Transverse colon (tissue), 4 donors: ENCODE data around the gene FNTB. TPM values are rescaled to one million over a fixed set of nuclear protein-coding genes. Genes with fewer than 3 reads are reported as not detected.

Experiments
- DNase-seq: peaks from one replicate; pipeline ENCODE4 v3.0.0-alpha.2; 2019
- H3K27ac ChIP-seq, 4 donors: fragments of 200-600 bp; sonication (generic); 2 replicates each; pipeline ENCODE4 v1.5.1; 2016 to 2018; ENCODE audit warnings: inconsistent platforms in 4 of 4
- H3K27me3 ChIP-seq: fragments of 200-600 bp; sonication (generic); 2 replicates; pipeline ENCODE4 v1.5.1; 2017; ENCODE audit warnings: inconsistent platforms
- H3K36me3 ChIP-seq, 4 donors: fragments of 200-600 bp; sonication (generic); 2 replicates each; pipeline ENCODE4 v1.5.1; 2017 to 2019; ENCODE audit warnings: inconsistent platforms in 4 of 4
- H3K4me1 ChIP-seq, 4 donors: fragments of 200-600 bp; sonication (generic); 2 replicates each; pipeline ENCODE4 v1.5.1; 2017 to 2020; ENCODE audit warnings: inconsistent platforms in 4 of 4
- H3K4me3 ChIP-seq, 4 donors: fragments of 200-600 bp; sonication (generic); 1 replicate in 1 of 4; 2 replicates in 3 of 4; pipeline versions ENCODE4 v1.5.1 to v1.6.1; 2017 to 2019; ENCODE audit warnings: inconsistent platforms in 4 of 4
- H3K9me3 ChIP-seq, 2 donors: fragments of 200-600 bp; sonication (generic); 2 replicates each; pipeline ENCODE4 v1.5.1; 2017 to 2019; ENCODE audit warnings: inconsistent platforms in 2 of 2
- CTCF ChIP-seq, 5 experiments: fragments of 200-600 bp in 3 of 5; fragments of 450-650 bp in 2 of 5; sonication (generic) in 3 of 5; IDR thresholded peaks; 1 replicate in 2 of 5; 2 replicates in 3 of 5; pipeline ENCODE4 v1.5.1; 2016 to 2017; ENCODE audit warnings: antibody characterized with exemption in 5 of 5, inconsistent platforms in 3 of 5, mild to moderate bottlenecking in 2 of 5, moderate library complexity in 1 of 5
- EP300 ChIP-seq: sonication (generic); formaldehyde crosslinking; IDR thresholded peaks from one replicate; pipeline ENCODE4 v1.6.1; 2017; ENCODE audit warnings: antibody characterized with exemption, low read depth
- POLR2A ChIP-seq: fragments of 450-650 bp; IDR thresholded peaks from one replicate; pipeline ENCODE4 v1.6.1; 2016; ENCODE audit warnings: antibody characterized with exemption, mild to moderate bottlenecking, moderate library complexity
- POLR2AphosphoS5 ChIP-seq, 3 donors: sonication (generic); formaldehyde crosslinking; IDR thresholded peaks; one replicate each; pipeline ENCODE4 v1.6.1; 2016; ENCODE audit warnings: antibody characterized with exemption in 3 of 3
- WGBS, 2 donors: methylation state at CpG; one replicate each; pipeline ENCODE4 v1.1.5; 2018; ENCODE audit warnings: low coverage in 1 of 2; 5-methylcytosine and 5-hydroxymethylcytosine counted together
- in situ Hi-C, 4 donors: fragments of 200-750 bp; cut with MboI; loops; one replicate each; pipeline versions ENCODE4 v1.15.0 to v1.15.1; 2017; ENCODE audit warnings: low sequenced_read_pairs in 3 of 4, low pct_ligation_motif_present in 1 of 4, low pct_unique_long_range_greater_than_20kb in 1 of 4
- intact Hi-C: fragments of 100-400 bp; cut with DNase I; formaldehyde crosslinking; loops from one replicate; pipeline ENCODE4 v1.15.1; 2023; ENCODE audit warnings: low total_unique reads
- total RNA-seq, 4 donors: library from RNA; depleted of rRNA; stranded (reverse); fragments of >200 nt; gene quantifications; one replicate each; pipeline ENCODE4 v1.1.0, GENCODE V29; 2016

The FNTB gene
- total RNA-seq, 4 donors from 2014 or later: 6.5 to 77.2 (median 12.7) TPM

GRCh38 chr14:65044596-65044959 lies 57.9 kb downstream of the FNTB start:
- Histone ChIP-seq H3K27ac (no peak overlapping the region), H3K27me3 (no peaks in the 10 kb centered on the region), H3K9me3 (no peaks in the 10 kb centered on the region), H3K4me3 (no peak overlapping the region), H3K4me1 (peaks cover 5 to 38% (median 11%) of the 10 kb centered on the region in 4 donors), H3K36me3 (no peaks in the 10 kb centered on the region)
- TF ChIP-seq POLR2AphosphoS5 (IDR thresholded peaks at IDR 0.05) (no peak), CTCF (IDR thresholded peaks at IDR 0.05) (no peak), POLR2A (no peak), EP300 (no peak)
- in situ Hi-C loops (no loop called here), intact Hi-C loops (no loop called here)
- DNase-seq: peak; percentile 15
- WGBS, 2 donors: 92 to 100% methylated on average over 2 to 9 of the region's 9 CpGs

- in situ Hi-C loops (no loop called here), intact Hi-C loops (no loop called here)
Observed at GRCh38 chr14:65045006-65045405, 58.3 kb downstream of the FNTB start.

GRCh38 chr14:65045709-65046108 lies 59.0 kb downstream of the FNTB start:
- Histone ChIP-seq H3K27me3 (no peaks in the 10 kb centered on the region), H3K27ac (no peak overlapping the region), H3K36me3 (no peaks in the 10 kb centered on the region), H3K4me3 (no peak overlapping the region), H3K9me3 (no peaks in the 10 kb centered on the region), H3K4me1 (peaks cover 5 to 36% (median 11%) of the 10 kb centered on the region in 4 donors)
- no peak for DNase-seq
- TF ChIP-seq POLR2AphosphoS5 (IDR thresholded peaks at IDR 0.05): no peak
- TF ChIP-seq POLR2A: no peak
- TF ChIP-seq EP300: no peak
- no peak for TF ChIP-seq CTCF (IDR thresholded peaks at IDR 0.05)
- WGBS, 2 donors: 93 to 96% methylated on average over 4 of the region's 4 CpGs
- intact Hi-C loops: no loop called here
- in situ Hi-C loops: no loop called here

More at GRCh38 chr14:65045006-65045405, 58.3 kb downstream of the FNTB start:
- peaks cover 5 to 38% (median 11%) of the 10 kb centered on the region in 4 donors for H3K4me1 ChIP-seq
- WGBS, 2 donors: 87 to 89% methylated on average over 5 of the region's 5 CpGs
- no peak for DNase-seq
- H3K9me3 ChIP-seq: no peaks in the 10 kb centered on the region
- H3K4me3 ChIP-seq: no peak overlapping the region
- no peaks in the 10 kb centered on the region for H3K27me3 ChIP-seq
- H3K27ac ChIP-seq: no peak overlapping the region
- H3K36me3 ChIP-seq: no peaks in the 10 kb centered on the region
- TF ChIP-seq CTCF (IDR thresholded peaks at IDR 0.05): no peak
- no peak for TF ChIP-seq EP300
- TF ChIP-seq POLR2AphosphoS5 (IDR thresholded peaks at IDR 0.05): no peak
- TF ChIP-seq POLR2A: no peak

- 79 to 88% methylated on average over 2 to 4 of the region's 4 CpGs for WGBS, 2 donors
- intact Hi-C loops (no loop called here), in situ Hi-C loops (no loop called here)
- no peaks in the 10 kb centered on the region for H3K9me3 ChIP-seq
- no peaks in the 10 kb centered on the region for H3K27me3 ChIP-seq
- TF ChIP-seq POLR2AphosphoS5 (IDR thresholded peaks at IDR 0.05) (no peak), POLR2A (no peak), EP300 (no peak), CTCF (IDR thresholded peaks at IDR 0.05) (no peak)
- H3K27ac ChIP-seq: no peak overlapping the region
- H3K4me1 ChIP-seq: peaks cover 0 to 8% (median 5%) of the 10 kb centered on the region in 4 donors
- DNase-seq: no peak
- H3K36me3 ChIP-seq: peaks cover 0 to 8% (median 0%) of the 10 kb centered on the region in 4 donors
- H3K4me3 ChIP-seq: no peak overlapping the region
Observed at GRCh38 chr14:65052832-65053231, 66.1 kb downstream of the FNTB start.
